Trophoblast cell (in vitro differentiated cells and primary cell): ENCODE measurements around the gene AKAP12.
"Not testable (repeated sequence)": the region's sequence is repeated elsewhere in the genome, so short reads cannot be mapped to it uniquely, and the experiment has no call there.

Experiments used
- DNase-seq, 2 donors: peaks; one replicate each; pipeline ENCODE4 v3.0.0-alpha.2; 2016
- H2AFZ ChIP-seq: 2 replicates; pipeline ENCODE4 v1.6.1; 2013; ENCODE audit warnings: low read length, moderate library complexity, mild to moderate bottlenecking; ENCODE audit not compliant: insufficient read depth, poor library complexity
- H2AK5ac ChIP-seq: 2 replicates; pipeline ENCODE4 v1.6.1; 2013; ENCODE audit warnings: mild to moderate bottlenecking, low read length
- H2BK120ac ChIP-seq: 2 replicates; pipeline ENCODE4 v1.6.1; 2013; ENCODE audit warnings: low read length, mild to moderate bottlenecking, moderate library complexity; ENCODE audit not compliant: insufficient read depth, poor library complexity
- H2BK12ac ChIP-seq: 2 replicates; pipeline ENCODE4 v1.6.1; 2013; ENCODE audit warnings: mild to moderate bottlenecking, low read length, moderate library complexity
- H2BK5ac ChIP-seq: 2 replicates; pipeline ENCODE4 v1.6.1; 2013; ENCODE audit warnings: low read length, low read depth, moderate library complexity, mild to moderate bottlenecking; ENCODE audit not compliant: poor library complexity
- H3K14ac ChIP-seq: 2 replicates; pipeline ENCODE4 v1.6.1; 2013; ENCODE audit warnings: mild to moderate bottlenecking, low read length
- H3K18ac ChIP-seq: 2 replicates; pipeline ENCODE4 v1.6.1; 2013; ENCODE audit warnings: mild to moderate bottlenecking, low read length
- H3K23ac ChIP-seq: 2 replicates; pipeline ENCODE4 v1.6.1; 2013; ENCODE audit warnings: low read length
- H3K27ac ChIP-seq: 2 replicates; pipeline ENCODE4 v1.5.1; 2013; ENCODE audit warnings: low read depth, mild to moderate bottlenecking, inconsistent platforms, low read length, moderate library complexity
- H3K27me3 ChIP-seq: 2 replicates; pipeline ENCODE4 v1.6.1; 2013; ENCODE audit warnings: inconsistent platforms, mild to moderate bottlenecking, low read length, moderate library complexity; ENCODE audit not compliant: insufficient read depth
- H3K36me3 ChIP-seq, 2 experiments: 1 replicate in 1 of 2; 2 replicates in 1 of 2; pipeline ENCODE4 v1.6.1; 2013; ENCODE audit warnings: low read length in 2 of 2, mild to moderate bottlenecking in 2 of 2, moderate library complexity in 1 of 2; ENCODE audit not compliant: insufficient read depth in 2 of 2, control insufficient read depth in 1 of 2
- H3K4ac ChIP-seq: 2 replicates; pipeline ENCODE4 v1.6.1; 2013; ENCODE audit warnings: low read depth, mild to moderate bottlenecking, low read length, moderate library complexity
- H3K4me1 ChIP-seq, 2 experiments: 1 replicate in 1 of 2; 2 replicates in 1 of 2; pipeline ENCODE4 v1.6.1; 2013; ENCODE audit warnings: low read length in 2 of 2, mild to moderate bottlenecking in 2 of 2, moderate library complexity in 1 of 2; ENCODE audit not compliant: insufficient read depth in 2 of 2, control insufficient read depth in 1 of 2
- H3K4me2 ChIP-seq: 2 replicates; pipeline ENCODE4 v1.6.1; 2013; ENCODE audit warnings: inconsistent platforms, mild to moderate bottlenecking, low read length, moderate library complexity
- H3K4me3 ChIP-seq: 2 replicates; pipeline ENCODE4 v1.5.1; 2013; ENCODE audit warnings: mild to moderate bottlenecking, low read depth, low read length, inconsistent platforms
- H3K79me1 ChIP-seq: one replicate; pipeline ENCODE4 v1.6.1; 2013; ENCODE audit warnings: low read length
- H3K79me2 ChIP-seq: 2 replicates; pipeline ENCODE4 v1.6.1; 2013; ENCODE audit warnings: low read length, mild to moderate bottlenecking; ENCODE audit not compliant: control insufficient read depth, insufficient read depth, poor library complexity
- H3K9ac ChIP-seq: 2 replicates; pipeline ENCODE4 v1.6.1; 2013; ENCODE audit warnings: mild to moderate bottlenecking, low read length
- H3K9me3 ChIP-seq: 2 replicates; pipeline ENCODE4 v1.6.1; 2013; ENCODE audit warnings: low read depth, mild to moderate bottlenecking, control low read depth, inconsistent platforms, low read length; ENCODE audit not compliant: insufficient read depth
- H4K12ac ChIP-seq: 2 replicates; pipeline ENCODE4 v1.6.1; 2013; ENCODE audit warnings: low read depth, mild to moderate bottlenecking, low read length, moderate library complexity
- H4K8ac ChIP-seq: 2 replicates; pipeline ENCODE4 v1.6.1; 2013; ENCODE audit warnings: low read depth, mild to moderate bottlenecking, low read length, moderate library complexity
- H4K91ac ChIP-seq: one replicate; pipeline ENCODE4 v1.6.1; 2013; ENCODE audit warnings: low read depth, mild to moderate bottlenecking, low read length, moderate library complexity
- WGBS: extraction: QIAGEN DNeasy Blood & Tissue Kit; methylation state at CpG from one replicate; pipeline ENCODE4 v1.1.7; 2013; ENCODE audit warnings: missing lambda C conversion rate; ENCODE audit not compliant: insufficient read length, insufficient coverage; ENCODE audit errors: extremely low coverage; 5-methylcytosine and 5-hydroxymethylcytosine counted together

Gene AKAP12

DNA sequence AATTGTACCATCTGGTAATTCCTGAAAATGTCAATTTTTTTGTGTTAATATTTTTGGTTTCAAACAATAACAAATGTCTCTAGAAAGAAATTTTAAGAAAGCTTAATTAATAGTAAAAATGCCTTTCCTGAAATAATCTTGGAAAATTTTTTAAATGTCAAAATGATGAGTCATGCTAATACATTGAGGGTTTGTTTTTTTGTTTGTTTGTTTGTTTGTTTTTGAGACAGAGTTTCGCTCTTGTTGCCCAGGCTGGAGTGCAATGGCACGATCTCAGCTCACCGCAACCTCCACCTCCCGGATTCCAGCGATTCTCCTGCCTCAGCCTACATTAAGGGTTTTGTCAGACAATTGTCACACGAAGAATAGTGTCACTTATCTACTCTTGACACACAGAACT, 117.2 kb downstream of the AKAP12 start:
- H3K9me3 ChIP-seq, H2BK120ac ChIP-seq, H2AK5ac ChIP-seq, H4K12ac ChIP-seq, H3K23ac ChIP-seq, H3K9ac ChIP-seq, H3K4ac ChIP-seq, H4K8ac ChIP-seq, H2BK5ac ChIP-seq, H4K91ac ChIP-seq, H3K18ac ChIP-seq, H3K36me3 ChIP-seq, H2BK12ac ChIP-seq, H3K79me2 ChIP-seq, H3K4me2 ChIP-seq, H3K4me3 ChIP-seq, H3K14ac ChIP-seq, H2AFZ ChIP-seq, H3K27ac ChIP-seq, H3K27me3 ChIP-seq: not testable (repeated sequence)
- peaks cover 3 to 10% of the 10 kb centered on the region in 2 experiments for H3K4me1 ChIP-seq
- peak; percentile 62 to 85 for DNase-seq
- H3K79me1 ChIP-seq, result peaks cover 14% of the 10 kb centered on the region
- no CpG with 5 or more reads among the region's 6 CpGs for WGBS

DNA sequence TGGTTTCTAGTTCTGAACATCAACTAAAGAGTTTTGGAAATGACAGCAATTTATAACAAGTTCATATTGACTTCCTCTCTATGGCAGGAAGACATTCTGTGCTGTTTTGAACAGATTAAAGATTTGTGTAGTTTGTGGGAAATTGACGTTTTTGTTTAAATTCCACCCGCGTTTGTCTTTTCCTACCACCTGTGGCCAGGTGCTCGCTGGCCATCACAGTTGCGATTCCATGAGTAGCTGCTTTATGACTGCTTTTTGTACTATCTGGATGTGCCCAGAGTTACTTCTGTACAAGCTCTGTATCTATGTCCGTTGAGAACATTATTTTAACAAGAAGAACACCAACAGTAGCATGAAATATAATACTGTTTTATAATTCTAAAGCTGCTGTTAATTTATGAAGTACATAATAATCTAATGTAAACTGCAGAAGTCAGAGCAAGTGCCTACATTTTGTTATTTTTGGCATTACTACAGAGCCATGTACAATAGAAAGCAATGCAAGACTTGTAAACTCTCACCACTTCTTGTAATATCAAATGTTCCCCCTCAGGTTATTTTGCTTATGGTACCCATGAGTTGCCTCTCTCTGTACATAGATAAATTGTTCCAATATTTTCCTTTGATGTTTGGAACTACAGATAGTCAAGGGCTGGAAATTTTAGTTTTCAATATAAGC, 118.1 kb downstream of the AKAP12 start:
- peaks cover 5 to 7% of the 10 kb centered on the region in 2 experiments for H3K36me3 ChIP-seq
- H3K14ac ChIP-seq, result peak overlapping the region; percentile 76
- peaks cover 3 to 10% of the 10 kb centered on the region in 2 experiments for H3K4me1 ChIP-seq
- peak overlapping the region; percentile 65 for H4K12ac ChIP-seq
- no peak overlapping the region for H2BK5ac ChIP-seq
- peak overlapping the region; percentile 86 for H2BK12ac ChIP-seq
- H3K79me1 ChIP-seq, result peaks cover 14% of the 10 kb centered on the region
- no peak overlapping the region for H2AK5ac ChIP-seq
- H3K4ac ChIP-seq, result no peak overlapping the region
- H3K4me2 ChIP-seq, result no peak overlapping the region
- no peak overlapping the region for H3K18ac ChIP-seq
- no peaks in the 10 kb centered on the region for H3K9me3 ChIP-seq
- no peak overlapping the region for H3K9ac ChIP-seq
- DNase-seq, result peak; percentile 22 to 71
- peak overlapping the region; percentile 73 for H2BK120ac ChIP-seq
- no peak overlapping the region for H3K27ac ChIP-seq
- WGBS, result no CpG with 5 or more reads among the region's 6 CpGs
- H3K23ac ChIP-seq, result no peak overlapping the region
- H4K91ac ChIP-seq, result peak overlapping the region; percentile 70
- H3K27me3 ChIP-seq, result no peaks in the 10 kb centered on the region
- no peak overlapping the region for H2AFZ ChIP-seq
- no peaks in the 10 kb centered on the region for H3K79me2 ChIP-seq
- H4K8ac ChIP-seq, result no peak overlapping the region
- H3K4me3 ChIP-seq, result no peak overlapping the region

DNA sequence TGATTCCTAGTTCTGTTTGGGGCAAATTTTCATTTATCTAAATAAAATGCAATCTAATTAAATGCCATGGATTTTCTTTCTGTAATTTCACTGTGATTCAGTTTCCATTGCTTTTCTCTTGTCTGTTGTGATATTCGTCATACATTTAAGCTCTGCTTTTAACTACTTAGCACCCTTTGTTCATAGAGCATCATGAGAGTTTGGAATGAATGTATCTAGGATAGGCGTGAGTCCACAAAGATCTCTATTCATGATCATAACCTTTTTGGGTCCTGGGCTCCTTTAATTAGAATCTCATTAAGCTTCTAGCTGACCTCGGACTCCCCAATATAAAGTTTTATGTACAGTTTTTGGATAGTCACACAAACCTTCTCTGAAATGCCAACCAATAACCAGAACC, 118.7 kb downstream of the AKAP12 start:
- no CpG with 5 or more reads among the region's 3 CpGs for WGBS
- no peak for DNase-seq
- Histone ChIP-seq H3K23ac (no peak overlapping the region), H2AFZ (no peak overlapping the region), H3K4me1 (peaks cover 3 to 7% of the 10 kb centered on the region in 2 experiments), H3K27me3 (no peaks in the 10 kb centered on the region), H2BK120ac (no peak overlapping the region), H3K14ac (no peak overlapping the region), H2BK5ac (no peak overlapping the region), H2BK12ac (peak overlapping the region; percentile 53), H3K4ac (no peak overlapping the region), H3K79me1 (peaks cover 14% of the 10 kb centered on the region), H3K4me2 (no peak overlapping the region), H4K12ac (no peak overlapping the region), H3K18ac (no peak overlapping the region), H3K4me3 (no peak overlapping the region), H4K8ac (peak overlapping the region; percentile 66), H3K79me2 (no peaks in the 10 kb centered on the region), H4K91ac (peak overlapping the region; percentile 74), H3K36me3 (peaks cover 4 to 5% of the 10 kb centered on the region in 2 experiments), H2AK5ac (no peak overlapping the region), H3K27ac (no peak overlapping the region), H3K9me3 (no peaks in the 10 kb centered on the region), H3K9ac (no peak overlapping the region)

- peak overlapping the region; percentile 99 for H2BK120ac ChIP-seq
- no peak overlapping the region for H2AFZ ChIP-seq
- no CpG with 5 or more reads among the region's 5 CpGs for WGBS
- H3K27me3 ChIP-seq, result no peaks in the 10 kb centered on the region
- peak overlapping the region; percentile 43 for H4K8ac ChIP-seq
- H3K4me1 ChIP-seq, result peaks cover 3 to 7% of the 10 kb centered on the region in 2 experiments
- H3K4ac ChIP-seq, result no peak overlapping the region
- H3K4me3 ChIP-seq, result no peak overlapping the region
- H4K12ac ChIP-seq, result no peak overlapping the region
- peak; percentile 95 to 97 for DNase-seq
- H3K36me3 ChIP-seq, result peaks cover 4 to 5% of the 10 kb centered on the region in 2 experiments
- H3K9ac ChIP-seq, result no peak overlapping the region
- H3K9me3 ChIP-seq, result no peaks in the 10 kb centered on the region
- no peak overlapping the region for H3K14ac ChIP-seq
- H3K79me1 ChIP-seq, result peaks cover 14% of the 10 kb centered on the region
- H2BK12ac ChIP-seq, result no peak overlapping the region
- H2BK5ac ChIP-seq, result peak overlapping the region; percentile 80
- no peak overlapping the region for H2AK5ac ChIP-seq
- H3K23ac ChIP-seq, result no peak overlapping the region
- H3K79me2 ChIP-seq, result no peaks in the 10 kb centered on the region
- H3K27ac ChIP-seq, result peak overlapping the region; percentile 61
- H4K91ac ChIP-seq, result peak overlapping the region; percentile 51
- H3K18ac ChIP-seq, result no peak overlapping the region
- H3K4me2 ChIP-seq, result no peak overlapping the region
Observed at GRCh38 chr6:151359486-151359885, 119.7 kb downstream of the AKAP12 start.
